HepG2 (cell line): ENCODE measurements around the gene BCL2L1. TPM values are rescaled to one million over a fixed set of nuclear protein-coding genes. Genes with fewer than 3 reads are reported as not detected.

Source experiments
- KAT8 ChIP-seq: IDR thresholded peaks from 2 replicates; pipeline ENCODE4 v1.6.1; 2016; ENCODE audit warnings: missing genetic modification reagents, missing compliant biosample characterization
- MXD4 ChIP-seq: IDR thresholded peaks from 2 replicates; pipeline ENCODE4 v1.6.1; 2016; ENCODE audit warnings: mild to moderate bottlenecking, missing biosample characterization, missing genetic modification reagents
- POGK ChIP-seq: sonication (generic); formaldehyde crosslinking; conservative IDR thresholded peaks from 2 replicates; pipeline ENCODE4 v1.8.0; 2022; ENCODE audit warnings: mild to moderate bottlenecking, moderate library complexity, missing genetic modification reagents
- REPIN1 ChIP-seq: sonication (generic); formaldehyde crosslinking; IDR thresholded peaks from 2 replicates; pipeline ENCODE4 v1.8.0; 2022; ENCODE audit warnings: missing genetic modification reagents, low read depth, mild to moderate bottlenecking, borderline replicate concordance
- ZFP36L1 ChIP-seq: sonication (generic); formaldehyde crosslinking; IDR thresholded peaks from 2 replicates; pipeline ENCODE4 v1.8.0; 2022; ENCODE audit warnings: mild to moderate bottlenecking, missing genetic modification reagents, moderate library complexity
- ZNF180 ChIP-seq: sonication (generic); formaldehyde crosslinking; IDR thresholded peaks from 2 replicates; pipeline ENCODE4 v1.4.0; 2020; ENCODE audit warnings: low read depth, missing genetic modification reagents, borderline replicate concordance
- polyA plus RNA-seq, 8 experiments: library from polyadenylated mRNA; depleted of rRNA in 3 of 8; stranded (reverse) in 7 of 8; unstranded in 1 of 8; fragments of >200 nt; fragmentation: Illumina TruSeq in 4 of 8; extraction: Trizol in 4 of 8; gene quantifications; 2 replicates each; pipeline versions ENCODE4 v1.2.1 to v1.2.3, GENCODE V29; 2011 to 2016; ENCODE audit warnings: low read depth in 4 of 8, missing spikeins in 1 of 8, mixed read lengths in 1 of 8; ENCODE audit not compliant: insufficient read depth in 1 of 8
- total RNA-seq, 5 experiments: library from RNA; depleted of rRNA; stranded (reverse); fragments of >200 nt; fragmentation: Illumina TruSeq; extraction: Trizol; gene quantifications; 2 replicates each; pipeline ENCODE4 v1.2.3, GENCODE V29; 2016; ENCODE audit warnings: low read depth in 1 of 5
- TF ChIP-seq, protein P1 (sequence below): sonication (generic); formaldehyde crosslinking; IDR thresholded peaks from 2 replicates; pipeline ENCODE4 v1.8.0; 2022; ENCODE audit warnings: mild to moderate bottlenecking, missing genetic modification reagents; ENCODE audit not compliant: insufficient replicate concordance
- TF ChIP-seq, protein P2 (sequence below): sonication (generic); formaldehyde crosslinking; IDR thresholded peaks from 2 replicates; pipeline ENCODE4 v1.4.0; 2020; ENCODE audit warnings: missing genetic modification reagents, low read depth, mild to moderate bottlenecking, borderline replicate concordance

BCL2L1 gene
- total and polyA plus RNA-seq, 2 of the 13 experiments (the other 11 are each of a cell fraction or from before 2014, with no cell fraction given) = 164 to 258 TPM

DNA sequence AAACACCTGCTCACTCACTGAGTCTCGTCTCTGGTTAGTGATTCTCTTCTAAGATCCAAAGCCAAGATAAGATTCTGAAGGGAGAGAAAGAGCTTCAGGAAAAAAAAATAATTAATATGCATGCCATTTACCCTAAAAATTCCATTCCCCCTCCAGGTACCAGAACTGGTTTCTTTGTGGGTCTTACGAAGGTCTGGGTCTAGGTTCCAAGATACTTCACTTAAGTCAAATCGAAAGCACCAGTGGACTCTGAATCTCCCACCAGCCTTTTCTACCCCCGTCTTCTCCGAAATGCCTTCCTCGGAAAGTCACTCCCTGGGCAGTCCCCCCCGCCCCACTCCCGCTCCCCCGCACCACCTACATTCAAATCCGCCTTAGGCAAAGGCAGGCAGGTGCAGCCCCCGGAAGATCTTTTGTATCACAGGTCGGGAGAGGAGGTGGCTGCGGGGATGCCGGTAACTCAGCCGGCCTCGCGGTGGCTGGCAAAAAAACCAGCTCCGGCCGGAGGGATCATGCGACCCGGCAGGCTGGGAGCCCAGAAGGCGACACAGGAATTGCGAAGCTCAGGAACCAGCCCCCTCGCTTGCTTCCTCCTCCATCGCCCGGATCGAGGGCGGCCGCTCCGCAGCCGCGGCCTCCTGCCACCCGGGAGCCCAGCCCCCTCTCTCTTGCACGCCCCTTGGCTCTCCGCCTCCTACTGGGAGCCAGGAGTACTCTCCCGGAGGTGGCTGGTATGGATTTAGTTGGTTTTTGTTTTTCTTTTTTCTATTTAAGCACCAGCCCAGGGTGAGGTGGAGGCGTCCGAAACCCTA is at the start of gene BCL2L1 (continued):
- TF ChIP-seq, protein P1, sequence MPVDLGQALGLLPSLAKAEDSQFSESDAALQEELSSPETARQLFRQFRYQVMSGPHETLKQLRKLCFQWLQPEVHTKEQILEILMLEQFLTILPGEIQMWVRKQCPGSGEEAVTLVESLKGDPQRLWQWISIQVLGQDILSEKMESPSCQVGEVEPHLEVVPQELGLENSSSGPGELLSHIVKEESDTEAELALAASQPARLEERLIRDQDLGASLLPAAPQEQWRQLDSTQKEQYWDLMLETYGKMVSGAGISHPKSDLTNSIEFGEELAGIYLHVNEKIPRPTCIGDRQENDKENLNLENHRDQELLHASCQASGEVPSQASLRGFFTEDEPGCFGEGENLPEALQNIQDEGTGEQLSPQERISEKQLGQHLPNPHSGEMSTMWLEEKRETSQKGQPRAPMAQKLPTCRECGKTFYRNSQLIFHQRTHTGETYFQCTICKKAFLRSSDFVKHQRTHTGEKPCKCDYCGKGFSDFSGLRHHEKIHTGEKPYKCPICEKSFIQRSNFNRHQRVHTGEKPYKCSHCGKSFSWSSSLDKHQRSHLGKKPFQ = no peak
- TF ChIP-seq REPIN1 (CRISPR knock-in tag) = no peak; the same call in 1 of the 2 replicates
- no peak for TF ChIP-seq ZNF180 (CRISPR knock-in tag)
- TF ChIP-seq ZFP36L1 = no peak
- TF ChIP-seq, protein P2, sequence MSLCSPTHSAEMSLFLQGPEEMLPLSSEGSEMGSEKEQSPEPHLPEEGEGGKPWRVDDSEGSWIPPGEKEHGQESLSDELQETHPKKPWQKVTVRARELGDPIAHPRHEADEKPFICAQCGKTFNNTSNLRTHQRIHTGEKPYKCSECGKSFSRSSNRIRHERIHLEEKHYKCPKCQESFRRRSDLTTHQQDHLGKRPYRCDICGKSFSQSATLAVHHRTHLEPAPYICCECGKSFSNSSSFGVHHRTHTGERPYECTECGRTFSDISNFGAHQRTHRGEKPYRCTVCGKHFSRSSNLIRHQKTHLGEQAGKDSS (CRISPR knock-in tag) = peak; percentile 61; the same call in 1 of the 2 replicates
- no peak for TF ChIP-seq MXD4 (CRISPR knock-in tag)
- TF ChIP-seq KAT8 (CRISPR knock-in tag) = no peak
- TF ChIP-seq POGK (CRISPR knock-in tag) = 0 out of 2 replicates have a peak, but pooled peaks have one; percentile 30
